ENCODE results near the gene MAN2A2. TPM values are rescaled to one million over a fixed set of nuclear protein-coding genes. Genes with fewer than 3 reads are reported as not detected.

Gene MAN2A2
- total RNA-seq, 4 donors from 2014 or later: 46.8 to 109 (median 86.4) TPM

GRCh38 chr15:90968434-90968833 lies 65.3 kb downstream of the MAN2A2 start:
- DNase-seq: no peak
- H3K9me3 ChIP-seq: no peaks in the 10 kb centered on the region
- in situ Hi-C loops (cut with MboI; ENCODE audit: low pct_ligation_motif_present in 1 of 4, low pct_unique_long_range_greater_than_20kb in 1 of 4, low sequenced_read_pairs in 3 of 4) (loop anchor here in 2 of 4 donors (25.0 kb wide), 1 partner anchor 294 kb away; no protein-coding TSS in a partner anchor), intact Hi-C loops (cut with DNase I; ENCODE audit: low total_unique reads) (loop anchor here (10.0 kb wide), 1 partner anchor 66 kb away; no protein-coding TSS in a partner anchor)
- H3K27ac ChIP-seq: no peak overlapping the region
- H3K4me1 ChIP-seq: no peaks in the 10 kb centered on the region
- WGBS, 2 donors (ENCODE audit: low coverage in 1 of 2): 93% methylated on average over 1 of the region's 1 CpG; no CpG with 5 or more reads in 1 of the 2 donors
- TF ChIP-seq CTCF (IDR thresholded peaks at IDR 0.05) (no peak), POLR2A (IDR thresholded peaks at IDR 0.05) (no peak), EP300 (IDR thresholded peaks at IDR 0.05; ENCODE audit: low read depth) (no peak), POLR2AphosphoS5 (IDR thresholded peaks at IDR 0.05) (no peak)
- H3K36me3 ChIP-seq: no peaks in the 10 kb centered on the region
- no peaks in the 10 kb centered on the region for H3K27me3 ChIP-seq
- no peak overlapping the region for H3K4me3 ChIP-seq

GRCh38 chr15:90970274-90970673 lies 67.2 kb downstream of the MAN2A2 start:
- DNase-seq: no peak
- H3K9me3 ChIP-seq: no peaks in the 10 kb centered on the region
- H3K27ac ChIP-seq: no peak overlapping the region
- WGBS, 2 donors (ENCODE audit: low coverage in 1 of 2): 93 to 96% methylated on average over 3 to 7 of the region's 7 CpGs
- intact Hi-C loops (cut with DNase I; ENCODE audit: low total_unique reads): no loop called here
- no peaks in the 10 kb centered on the region for H3K36me3 ChIP-seq
- H3K4me3 ChIP-seq: no peak overlapping the region
- in situ Hi-C loops (cut with MboI; ENCODE audit: low pct_ligation_motif_present in 1 of 4, low pct_unique_long_range_greater_than_20kb in 1 of 4, low sequenced_read_pairs in 3 of 4): loop anchor here in 2 of 4 donors (25.0 kb wide), 1 partner anchor 292 kb away; no protein-coding TSS in a partner anchor
- no peaks in the 10 kb centered on the region for H3K4me1 ChIP-seq
- H3K27me3 ChIP-seq: no peaks in the 10 kb centered on the region
- TF ChIP-seq POLR2A (IDR thresholded peaks at IDR 0.05): no peak
- no peak for TF ChIP-seq POLR2AphosphoS5 (IDR thresholded peaks at IDR 0.05)
- TF ChIP-seq CTCF (IDR thresholded peaks at IDR 0.05): no peak
- no peak for TF ChIP-seq EP300 (IDR thresholded peaks at IDR 0.05; ENCODE audit: low read depth)

- DNase-seq: no peak
- intact Hi-C loops (cut with DNase I; ENCODE audit: low total_unique reads) (no loop called here), in situ Hi-C loops (cut with MboI; ENCODE audit: low pct_ligation_motif_present in 1 of 4, low pct_unique_long_range_greater_than_20kb in 1 of 4, low sequenced_read_pairs in 3 of 4) (loop anchor here in 2 of 4 donors (25.0 kb wide), 1 partner anchor 290 kb away; no protein-coding TSS in a partner anchor)
- Histone ChIP-seq H3K4me1 (no peaks in the 10 kb centered on the region), H3K27ac (no peak overlapping the region), H3K27me3 (no peaks in the 10 kb centered on the region), H3K4me3 (no peak overlapping the region), H3K36me3 (no peaks in the 10 kb centered on the region), H3K9me3 (no peaks in the 10 kb centered on the region)
- no peak for TF ChIP-seq CTCF (IDR thresholded peaks at IDR 0.05)
- no peak for TF ChIP-seq POLR2A (IDR thresholded peaks at IDR 0.05)
- no peak for TF ChIP-seq POLR2AphosphoS5 (IDR thresholded peaks at IDR 0.05)
- TF ChIP-seq EP300 (IDR thresholded peaks at IDR 0.05; ENCODE audit: low read depth): no peak
- 83 to 100% methylated on average over 4 to 5 of the region's 5 CpGs for WGBS, 2 donors (ENCODE audit: low coverage in 1 of 2)
Observed at GRCh38 chr15:90972133-90972532, 69.0 kb downstream of the MAN2A2 start.

Small RNA genes lying within 50 kb of the gene (small RNA-seq; reads per million reads assigned to genes)
- 0 reads per million in 4 donors for gene RN7SL363P

Other genes starting within 250 kb of the MAN2A2 start
- gene BLM, start 186.0 kb upstream of the MAN2A2 start, total RNA-seq: 1 to 10 TPM; 1.5 to 6.4 (median 2.0) TPM
- 100 to 1,000 TPM in 1 of 4 donors, 10 to 100 TPM in 3; 64.6 to 109 (median 80.6) TPM for gene FURIN, start 34.7 kb upstream of the MAN2A2 start, total RNA-seq
- gene FES, start 18.8 kb upstream of the MAN2A2 start, total RNA-seq: 10 to 100 TPM in 3 of 4 donors, 1 to 10 TPM in 1; 7.0 to 18.3 (median 14.0) TPM
- gene HDDC3, start 29.2 kb downstream of the MAN2A2 start, total RNA-seq: 10 to 100 TPM; 13.8 to 21.8 (median 17.9) TPM
- gene UNC45A, start 32.0 kb downstream of the MAN2A2 start, total RNA-seq: 100 to 1,000 TPM in 1 of 4 donors, 10 to 100 TPM in 3; 34.4 to 142 (median 52.9) TPM
- gene RCCD1, start 51.6 kb downstream of the MAN2A2 start, total RNA-seq: 100 to 1,000 TPM in 1 of 4 donors, 10 to 100 TPM in 3; 13.1 to 438 (median 16.2) TPM
- gene PRC1, start 91.2 kb downstream of the MAN2A2 start, total RNA-seq: 10 to 100 TPM in 3 of 4 donors, 1 to 10 TPM in 1; 8.1 to 58.0 (median 23.7) TPM
- 10 to 100 TPM in 2 of 4 donors, 1 to 10 TPM in 2; 6.7 to 18.7 (median 10.8) TPM for gene VPS33B, start 119.3 kb downstream of the MAN2A2 start, total RNA-seq
- gene SV2B, start 197.0 kb downstream of the MAN2A2 start, total RNA-seq: 10 to 100 TPM in 1 of 4 donors, 1 to 10 TPM in 2, under 1 TPM in 1; 0.27 to 10.3 (median 2.2) TPM